OCI-LY7 (cell line): Measurements from ENCODE around the gene RANBP17.

ENCODE experiments used
- CTCF ChIP-seq: fragments of 200-600 bp; sonication (generic); conservative IDR thresholded peaks from 2 replicates; pipeline ENCODE4 v1.5.1; 2014; ENCODE audit warnings: mild to moderate bottlenecking, antibody characterized with exemption, low read length, moderate library complexity, mixed read lengths
- EZH2phosphoT487 ChIP-seq: fragments of 200-600 bp; sonication (generic); IDR thresholded peaks from 2 replicates; pipeline ENCODE4 v1.6.1; 2018; ENCODE audit warnings: low read depth, borderline replicate concordance, mild to moderate bottlenecking, mixed run types, antibody characterized with exemption, low read length, moderate library complexity, mixed read lengths

- TF ChIP-seq CTCF = no peak
- no peak for TF ChIP-seq EZH2phosphoT487
These were observed 167.6 kb downstream of the RANBP17 start for GRCh38 chr5:171029401-171029800.
